ENCODE measurements around the gene TDRD10.

TDRD10 gene

GRCh38 chr1:154539486-154540483 lies 37.8 kb downstream of the TDRD10 start:
- no peak for TF ChIP-seq CTCF (IDR thresholded peaks at IDR 0.05; ENCODE audit: control insufficient read depth, insufficient read depth, low read depth, low read length, missing control alignments)
- no peak for DNase-seq (ENCODE audit: low read depth)
- no peak overlapping the region for H3K4me3 ChIP-seq (ENCODE audit: control insufficient read depth, low read depth, low read length)

GRCh38 chr1:154541231-154541630 lies 39.2 kb downstream of the TDRD10 start:
- no peak for DNase-seq (ENCODE audit: low read depth)
- H3K4me3 ChIP-seq (ENCODE audit: control insufficient read depth, low read depth, low read length): no peak overlapping the region
- TF ChIP-seq CTCF (IDR thresholded peaks at IDR 0.05; ENCODE audit: control insufficient read depth, insufficient read depth, low read depth, low read length, missing control alignments): no peak

- DNase-seq (ENCODE audit: low read depth): no peak
- no peak overlapping the region for H3K4me3 ChIP-seq (ENCODE audit: control insufficient read depth, low read depth, low read length)
- TF ChIP-seq CTCF (IDR thresholded peaks at IDR 0.05; ENCODE audit: control insufficient read depth, insufficient read depth, low read depth, low read length, missing control alignments): peak; percentile 79
These were observed 44.4 kb downstream of the TDRD10 start for GRCh38 chr1:154546264-154547063.

GRCh38 chr1:154547105-154547732 lies 45.2 kb downstream of the TDRD10 start:
- no peak for DNase-seq (ENCODE audit: low read depth)
- no peak overlapping the region for H3K4me3 ChIP-seq (ENCODE audit: control insufficient read depth, low read depth, low read length)
- no peak for TF ChIP-seq CTCF (IDR thresholded peaks at IDR 0.05; ENCODE audit: control insufficient read depth, insufficient read depth, low read depth, low read length, missing control alignments)

GRCh38 chr1:154548028-154548427 lies 46.0 kb downstream of the TDRD10 start:
- H3K4me3 ChIP-seq (ENCODE audit: control insufficient read depth, low read depth, low read length): no peak overlapping the region
- TF ChIP-seq CTCF (IDR thresholded peaks at IDR 0.05; ENCODE audit: control insufficient read depth, insufficient read depth, low read depth, low read length, missing control alignments): no peak
- DNase-seq (ENCODE audit: low read depth): no peak

- no peak for DNase-seq (ENCODE audit: low read depth)
- TF ChIP-seq CTCF (IDR thresholded peaks at IDR 0.05; ENCODE audit: control insufficient read depth, insufficient read depth, low read depth, low read length, missing control alignments): no peak
- H3K4me3 ChIP-seq (ENCODE audit: control insufficient read depth, low read depth, low read length): no peak overlapping the region
These were observed 47.3 kb downstream of the TDRD10 start for GRCh38 chr1:154549202-154549770.

Data from AG09309 (cell line).